Mucosa of rectum (tissue), 2 donors: ENCODE measurements around the gene VPS13D.

Experiments used
- H3K27ac ChIP-seq, 2 donors: one replicate each; pipeline ENCODE4 v1.7.0; 2013; ENCODE audit warnings: inconsistent platforms in 2 of 2, low read depth in 2 of 2, low read length in 2 of 2
- H3K27me3 ChIP-seq, 2 donors: one replicate each; pipeline ENCODE4 v1.7.0; 2013; ENCODE audit warnings: low read length in 2 of 2; ENCODE audit not compliant: control insufficient read depth in 2 of 2, insufficient read depth in 2 of 2
- H3K36me3 ChIP-seq, 2 donors: one replicate each; pipeline ENCODE4 v1.7.0; 2013; ENCODE audit warnings: low read length in 2 of 2; ENCODE audit not compliant: control insufficient read depth in 2 of 2, insufficient read depth in 2 of 2
- H3K4me1 ChIP-seq, 2 donors: one replicate each; pipeline ENCODE4 v1.7.0; 2013; ENCODE audit warnings: low read length in 2 of 2, mild to moderate bottlenecking in 1 of 2; ENCODE audit not compliant: control insufficient read depth in 2 of 2, insufficient read depth in 2 of 2
- H3K4me3 ChIP-seq, 2 donors: one replicate each; pipeline ENCODE4 v1.7.0; 2013; ENCODE audit warnings: low read length in 2 of 2
- H3K9ac ChIP-seq, 2 donors: one replicate each; pipeline ENCODE4 v1.7.0; 2013; ENCODE audit warnings: low read length in 2 of 2, low read depth in 1 of 2, mild to moderate bottlenecking in 1 of 2
- H3K9me3 ChIP-seq, 2 donors: one replicate each; pipeline ENCODE4 v1.7.0; 2013; ENCODE audit warnings: low read length in 2 of 2; ENCODE audit not compliant: control insufficient read depth in 2 of 2
- donor health status: healthy.
- donor health status: Normal muscosa, but diverticular disease.

Gene VPS13D

DNA sequence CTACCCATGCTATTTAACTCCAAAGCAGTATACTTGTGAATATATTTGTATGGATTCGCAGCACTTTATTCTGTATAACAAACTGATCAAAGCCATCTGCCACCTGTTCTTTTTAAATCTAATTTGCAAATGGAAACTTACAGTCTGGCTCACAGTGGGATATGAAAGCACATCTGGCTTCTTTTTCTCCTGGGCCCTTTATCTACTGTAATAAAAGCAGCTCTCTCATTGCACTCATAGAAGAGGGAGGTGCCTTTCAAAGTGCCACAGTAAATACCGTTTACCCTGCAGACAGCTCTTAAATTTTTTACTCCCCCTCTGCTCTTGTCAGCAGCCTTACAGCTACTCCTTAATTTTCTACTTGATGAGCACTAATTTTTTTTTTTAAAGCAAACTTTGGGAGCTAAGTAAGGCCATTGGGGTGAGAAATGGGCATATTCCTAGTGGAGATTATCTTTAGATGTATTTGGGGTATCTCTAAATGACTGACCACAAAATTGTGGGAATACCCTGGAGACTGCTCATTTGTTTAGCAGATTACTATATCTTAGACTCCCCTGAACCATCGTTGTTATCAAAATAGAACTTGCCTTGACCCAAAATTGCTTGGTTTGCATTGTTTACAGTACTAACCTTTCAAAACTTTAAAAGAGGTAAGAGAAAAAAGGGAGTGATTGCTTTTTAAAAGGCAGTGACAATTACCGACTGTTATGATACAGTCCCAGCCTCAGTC lies 110.1 kb downstream of the VPS13D start:
- H3K9ac ChIP-seq = no peak overlapping the region
- no peak overlapping the region for H3K4me3 ChIP-seq
- no peaks in the 10 kb centered on the region for H3K27me3 ChIP-seq
- no peaks in the 10 kb centered on the region for H3K9me3 ChIP-seq
- peaks cover 8 to 25% of the 10 kb centered on the region in 2 donors for H3K4me1 ChIP-seq
- H3K36me3 ChIP-seq = peaks cover 16 to 22% of the 10 kb centered on the region in 2 donors
- peak overlapping the region; percentile 15 to 28 for H3K27ac ChIP-seq

DNA sequence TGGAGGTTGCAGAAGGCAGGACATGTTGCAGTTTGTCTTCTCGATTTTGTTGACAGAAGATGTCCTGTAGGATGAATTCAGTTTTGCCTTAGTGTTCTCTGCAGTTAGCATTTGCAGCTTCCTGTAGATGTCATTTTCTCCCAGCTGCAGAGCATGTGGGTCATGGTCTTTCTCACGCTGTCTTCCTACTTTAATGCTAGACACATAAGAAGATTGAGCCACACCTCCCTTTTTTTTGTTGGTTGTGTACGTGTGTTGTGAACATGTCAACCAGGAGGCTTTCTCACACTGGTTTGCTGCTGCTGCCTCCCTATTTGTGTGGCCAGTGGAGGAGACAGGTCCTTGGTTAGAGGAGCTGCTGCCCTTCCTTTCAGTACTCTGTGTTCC lies 110.7 kb downstream of the VPS13D start:
- Histone ChIP-seq H3K9ac (no peak overlapping the region), H3K4me1 (peaks cover 12 to 27% of the 10 kb centered on the region in 2 donors), H3K4me3 (no peak overlapping the region), H3K36me3 (peaks cover 17 to 26% of the 10 kb centered on the region in 2 donors), H3K27me3 (no peaks in the 10 kb centered on the region), H3K27ac (no peak overlapping the region), H3K9me3 (no peaks in the 10 kb centered on the region)

DNA sequence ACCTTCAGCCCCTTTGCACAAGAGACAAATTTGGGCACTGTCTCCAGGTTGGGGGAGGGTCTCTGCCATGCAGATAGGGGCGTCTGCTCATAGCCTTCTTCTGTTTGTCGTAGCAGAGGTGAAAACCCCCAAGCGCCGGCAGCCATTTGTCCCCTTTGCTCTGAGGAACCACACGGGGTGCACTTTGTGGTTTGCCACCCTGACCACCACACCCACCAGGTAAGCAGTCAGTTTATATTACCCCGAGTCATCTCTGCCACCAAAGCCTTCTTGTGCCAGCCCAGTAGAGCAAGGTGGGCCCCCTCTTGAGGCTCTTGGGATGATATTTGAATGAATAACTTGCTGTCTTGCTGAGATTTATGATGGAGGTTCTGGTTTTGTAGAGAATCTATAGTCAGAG lies 111.8 kb downstream of the VPS13D start:
- Histone ChIP-seq H3K9me3 (no peaks in the 10 kb centered on the region), H3K9ac (no peak overlapping the region), H3K36me3 (peaks cover 13 to 25% of the 10 kb centered on the region in 2 donors), H3K27ac (no peak overlapping the region), H3K4me3 (no peak overlapping the region), H3K4me1 (peaks cover 23 to 37% of the 10 kb centered on the region in 2 donors), H3K27me3 (no peaks in the 10 kb centered on the region)

DNA sequence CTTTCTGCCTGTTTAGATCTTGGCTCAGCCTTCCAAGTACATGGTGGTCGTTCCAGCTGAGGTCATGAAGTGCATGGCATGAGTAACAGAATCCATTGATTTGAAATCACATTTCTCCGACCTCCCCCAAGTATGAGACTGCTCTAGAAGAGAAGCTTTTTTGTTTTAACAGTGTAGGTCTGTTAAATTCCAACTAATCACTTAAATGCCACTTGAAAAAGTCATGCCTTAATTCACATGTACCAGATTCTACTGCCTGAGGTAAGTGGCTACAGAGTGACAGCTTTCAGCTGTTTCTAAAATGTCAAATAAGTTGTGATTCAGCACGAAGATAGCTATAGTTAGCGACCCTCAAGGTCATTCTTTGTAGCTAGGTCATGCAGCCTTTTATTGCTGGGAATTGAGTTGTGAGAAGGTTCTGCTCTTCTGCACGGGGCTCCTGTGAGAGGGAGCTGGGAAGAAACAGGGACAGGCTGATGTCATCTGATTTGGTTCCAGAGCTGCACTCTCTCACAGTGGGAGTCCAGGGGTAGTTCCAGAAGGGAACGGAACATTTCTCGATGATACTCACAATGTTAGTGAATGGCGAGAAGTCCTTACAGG lies 112.7 kb downstream of the VPS13D start:
- H3K4me3 ChIP-seq = no peak overlapping the region
- H3K27ac ChIP-seq = no peak overlapping the region
- no peaks in the 10 kb centered on the region for H3K27me3 ChIP-seq
- no peak overlapping the region for H3K9ac ChIP-seq
- no peaks in the 10 kb centered on the region for H3K9me3 ChIP-seq
- peaks cover 10 to 25% of the 10 kb centered on the region in 2 donors for H3K36me3 ChIP-seq
- peaks cover 23 to 39% of the 10 kb centered on the region in 2 donors for H3K4me1 ChIP-seq

DNA sequence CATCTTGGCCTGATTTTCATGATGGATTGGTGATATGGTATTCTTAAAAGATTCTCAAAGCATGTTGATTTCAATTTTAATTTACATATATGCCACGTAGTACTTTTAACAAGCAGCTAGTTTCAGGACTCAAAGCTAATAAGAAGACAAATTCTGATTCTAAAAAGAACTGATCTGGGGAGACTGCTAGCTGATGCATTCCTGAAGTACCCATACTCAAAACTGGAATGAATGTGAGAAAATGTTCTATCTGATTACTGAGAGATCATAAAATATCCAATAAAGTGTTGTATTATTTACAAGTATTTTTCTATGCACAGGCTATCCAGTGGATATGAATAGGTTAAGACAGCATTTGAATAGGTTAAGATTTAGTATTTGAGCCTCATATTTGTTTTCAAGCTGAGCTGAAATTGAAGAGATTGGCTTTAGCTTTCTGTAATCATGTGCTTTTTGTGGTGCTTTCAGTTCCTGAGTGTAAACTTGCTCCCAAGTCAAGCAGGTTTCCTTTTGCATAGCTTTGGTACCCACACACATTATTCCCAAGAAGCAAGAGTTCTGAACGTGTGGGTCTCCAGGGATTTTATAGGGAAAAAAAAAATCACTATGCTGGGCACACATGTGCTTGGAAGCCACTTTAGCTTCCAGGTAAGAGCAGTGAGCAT lies 114.1 kb downstream of the VPS13D start:
- no peaks in the 10 kb centered on the region for H3K27me3 ChIP-seq
- peak overlapping the region in 1 of 2 donors; percentile 0 for H3K4me3 ChIP-seq
- peaks cover 23 to 39% of the 10 kb centered on the region in 2 donors for H3K4me1 ChIP-seq
- H3K27ac ChIP-seq = peak overlapping the region; percentile 29 to 33
- H3K9me3 ChIP-seq = no peaks in the 10 kb centered on the region
- peaks cover 14 to 26% of the 10 kb centered on the region in 2 donors for H3K36me3 ChIP-seq
- no peak overlapping the region for H3K9ac ChIP-seq

DNA sequence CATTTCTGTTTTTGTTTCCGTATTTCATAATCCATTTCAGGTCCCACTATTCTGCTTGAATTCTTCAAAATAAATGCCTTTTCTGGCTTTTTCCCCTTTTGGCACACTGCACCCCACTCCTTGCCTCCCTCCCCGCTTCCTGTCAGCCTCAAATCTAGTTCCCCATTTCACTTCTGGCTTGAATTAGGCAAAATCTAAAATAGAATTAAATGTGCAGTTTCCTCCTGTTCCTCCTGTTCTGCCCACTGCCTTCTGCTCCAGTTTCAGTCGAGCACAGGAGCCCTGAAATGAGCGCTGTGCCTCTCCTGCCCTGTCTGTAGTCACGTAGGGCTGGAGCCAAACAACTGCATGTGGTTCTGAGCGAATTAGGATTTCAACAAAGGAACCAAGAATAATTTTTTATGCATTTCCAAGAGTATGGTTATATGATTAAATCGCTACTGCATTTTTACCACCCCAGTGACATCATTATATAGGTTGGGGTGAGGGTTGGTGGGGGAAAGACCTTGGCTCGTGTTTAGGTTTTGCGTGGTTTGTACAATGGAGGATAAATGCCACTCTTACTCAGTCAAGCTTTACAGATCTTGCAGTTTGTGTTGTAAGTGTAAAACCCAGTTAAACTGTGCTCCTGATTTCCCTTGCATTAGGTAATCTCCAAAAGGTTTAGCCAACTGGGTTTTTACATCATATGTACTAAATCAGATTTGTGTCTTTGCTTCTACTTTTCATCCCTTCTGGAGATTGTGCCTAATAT lies 114.9 kb downstream of the VPS13D start:
- Histone ChIP-seq H3K36me3 (peaks cover 22 to 34% of the 10 kb centered on the region in 2 donors), H3K27me3 (no peaks in the 10 kb centered on the region), H3K27ac (peak overlapping the region; percentile 29 to 48), H3K4me1 (peaks cover 19 to 31% of the 10 kb centered on the region in 2 donors), H3K9ac (peak overlapping the region in 1 of 2 donors; percentile 13), H3K4me3 (peak overlapping the region; percentile 0 to 26), H3K9me3 (no peaks in the 10 kb centered on the region)

DNA sequence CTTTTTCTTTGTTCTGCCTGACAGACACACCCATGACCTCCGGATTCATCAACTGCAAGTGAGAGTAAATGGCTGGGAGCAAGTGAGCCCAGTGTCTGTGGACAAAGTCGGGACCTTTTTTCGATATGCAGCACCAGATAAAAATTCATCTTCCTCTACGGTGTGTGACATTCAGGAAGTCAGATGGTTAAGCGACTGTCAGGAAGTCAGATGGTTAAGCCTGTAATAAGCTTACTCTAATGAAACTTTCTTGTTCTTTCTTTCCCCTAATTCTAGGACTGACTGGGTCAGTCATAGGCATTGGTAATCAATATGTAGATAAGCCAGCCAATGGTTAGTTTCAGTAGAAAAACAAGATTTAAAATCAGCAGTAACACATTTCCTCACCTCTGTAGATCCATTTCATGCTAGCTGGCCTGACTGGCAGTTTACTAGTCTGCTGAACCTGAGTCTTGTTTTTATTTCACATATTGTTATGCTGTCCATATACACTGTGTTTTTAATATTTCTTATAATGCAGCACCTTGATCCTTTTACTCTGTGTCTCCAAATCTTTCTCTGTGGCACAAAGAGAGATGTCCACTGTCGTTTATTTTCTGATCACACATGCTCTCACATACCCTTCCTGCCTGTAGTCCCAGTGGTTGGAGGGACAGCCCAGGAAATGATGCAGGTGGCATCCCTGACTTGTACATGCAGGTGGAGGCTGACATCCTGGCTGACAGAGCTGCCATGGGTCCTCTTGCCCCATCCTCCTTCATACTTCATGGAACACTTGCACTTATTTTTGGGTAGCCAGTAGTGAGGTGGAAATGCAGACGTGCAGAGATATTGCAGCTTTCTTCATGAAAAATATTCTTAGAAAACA lies 115.8 kb downstream of the VPS13D start:
- peak overlapping the region in 1 of 2 donors; percentile 13 for H3K9ac ChIP-seq
- peaks cover 17 to 24% of the 10 kb centered on the region in 2 donors for H3K4me1 ChIP-seq
- peaks cover 22 to 35% of the 10 kb centered on the region in 2 donors for H3K36me3 ChIP-seq
- H3K27ac ChIP-seq = peak overlapping the region; percentile 48
- H3K9me3 ChIP-seq = no peaks in the 10 kb centered on the region
- H3K27me3 ChIP-seq = no peaks in the 10 kb centered on the region
- peak overlapping the region in 1 of 2 donors; percentile 0 for H3K4me3 ChIP-seq

DNA sequence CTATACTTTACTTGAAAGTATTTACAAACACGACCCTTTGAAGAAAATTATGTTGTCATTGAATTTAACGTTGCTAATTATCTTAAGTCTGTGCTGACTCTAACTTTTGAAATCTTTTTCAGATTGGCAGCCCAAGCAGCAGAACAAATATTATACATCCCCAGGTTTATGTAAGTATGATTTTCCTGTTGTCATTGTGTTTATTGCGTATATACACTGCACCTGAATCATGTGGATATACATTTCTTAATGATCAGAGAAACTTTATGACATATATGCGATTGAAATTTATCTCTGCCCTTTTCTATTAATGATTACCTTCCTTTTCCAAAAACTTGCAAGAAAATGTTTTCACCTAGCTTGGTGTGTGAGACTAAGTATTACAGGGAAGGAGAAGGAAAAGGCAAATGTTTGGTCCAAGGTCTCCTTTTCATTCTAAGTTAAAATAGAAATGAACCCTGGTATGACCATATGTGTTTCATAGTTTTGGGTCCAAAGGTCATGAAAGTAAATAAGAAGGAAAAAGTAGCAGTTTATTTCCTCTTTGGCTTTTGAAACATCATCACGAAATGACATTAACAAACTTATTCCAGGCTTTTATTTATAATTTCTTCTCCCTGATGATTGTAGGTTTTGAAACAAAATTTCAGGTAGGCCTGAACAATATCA lies 116.8 kb downstream of the VPS13D start:
- Histone ChIP-seq H3K27me3 (no peaks in the 10 kb centered on the region), H3K4me3 (no peak overlapping the region), H3K27ac (peak overlapping the region; percentile 48), H3K9ac (no peak overlapping the region), H3K36me3 (peaks cover 22 to 40% of the 10 kb centered on the region in 2 donors), H3K4me1 (peaks cover 14 to 22% of the 10 kb centered on the region in 2 donors), H3K9me3 (no peaks in the 10 kb centered on the region)

DNA sequence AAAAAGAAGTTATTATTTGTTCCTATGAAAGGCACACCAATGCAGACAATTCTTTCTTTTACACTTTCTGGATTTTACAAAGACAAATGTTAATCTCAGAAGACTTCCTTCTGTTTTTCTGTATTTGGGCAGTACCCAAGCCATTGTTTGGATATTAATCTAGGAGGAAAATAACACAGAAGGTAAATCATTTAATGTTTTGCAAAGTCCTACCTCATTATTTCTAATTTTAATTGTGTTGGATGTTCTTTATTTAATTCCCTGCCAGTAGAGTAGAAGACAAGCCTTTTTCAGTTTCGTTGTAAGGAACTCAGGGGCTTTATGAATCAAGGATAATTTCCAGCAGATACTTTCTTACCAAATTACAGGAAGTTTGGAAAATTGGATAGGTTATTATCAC lies 118.3 kb downstream of the VPS13D start:
- Histone ChIP-seq H3K4me1 (peaks cover 14 to 22% of the 10 kb centered on the region in 2 donors), H3K27ac (no peak overlapping the region), H3K9me3 (no peaks in the 10 kb centered on the region), H3K9ac (no peak overlapping the region), H3K4me3 (no peak overlapping the region), H3K27me3 (no peaks in the 10 kb centered on the region), H3K36me3 (peaks cover 23 to 37% of the 10 kb centered on the region in 2 donors)
